Ovary (tissue), 9 donors: ENCODE results near the gene ELF3. TPM values are rescaled to one million over a fixed set of nuclear protein-coding genes. Genes with fewer than 3 reads are reported as not detected.
A peak's percentile ranks its signal among the peaks of the same experiment; 100 is the strongest.

Experiments used
- DNase-seq, 5 donors: peaks; one replicate each; pipeline ENCODE4 v3.0.0-alpha.2; 2019 to 2020
- H3K27ac ChIP-seq, 2 donors: fragments of 200-600 bp; one replicate each; pipeline versions ENCODE4 v1.5.1 to v1.8.0; 2019 to 2022
- H3K27me3 ChIP-seq: fragments of 200-600 bp; one replicate; pipeline ENCODE4 v1.8.0; 2022
- H3K36me3 ChIP-seq: fragments of 200-600 bp; sonication (generic); one replicate; pipeline ENCODE4 v1.5.1; 2019
- H3K4me1 ChIP-seq: one replicate; pipeline ENCODE4 v1.8.1; 2013; ENCODE audit warnings: mild to moderate bottlenecking, moderate library complexity; ENCODE audit not compliant: insufficient read depth
- H3K4me3 ChIP-seq: fragments of 200-600 bp; sonication (generic); one replicate; pipeline ENCODE4 v1.5.1; 2017
- H3K9me3 ChIP-seq, 2 donors: fragments of 200-600 bp in 1 of 2; sonication (generic) in 1 of 2; one replicate each; pipeline versions ENCODE4 v1.5.1 to v1.8.1; 2013 to 2019; ENCODE audit warnings: mild to moderate bottlenecking in 1 of 2, moderate library complexity in 1 of 2
- EP300 ChIP-seq: sonication (generic); formaldehyde crosslinking; IDR thresholded peaks from one replicate; pipeline ENCODE4 v1.6.1; 2017; ENCODE audit warnings: antibody characterized with exemption
- POLR2A ChIP-seq: fragments of 450-650 bp; IDR thresholded peaks from one replicate; pipeline ENCODE4 v1.6.1; 2017; ENCODE audit warnings: antibody characterized with exemption, mild to moderate bottlenecking, moderate library complexity
- WGBS, 3 donors: extraction: QIAGEN DNeasy Blood & Tissue Kit in 1 of 3; methylation state at CpG; one replicate each; pipeline versions ENCODE4 v1.1.5 to v1.1.7; 2013 to 2017; 5-methylcytosine and 5-hydroxymethylcytosine counted together
- intact Hi-C, 4 donors: fragments of 100-400 bp; cut with DNase I; formaldehyde crosslinking; loops; one replicate each; pipeline versions ENCODE4 v1.11.0 to v1.15.1; 2022 to 2023
- polyA plus RNA-seq, 2 donors: library from polyadenylated mRNA; stranded (reverse); fragments of 200-250 nt in 1 of 2; fragments of 350-450 nt in 1 of 2; fragmentation: Illumina TruSeq in 1 of 2; extraction: RNeasy Lipid Tissue Mini Kit (QIAGEN cat#74804) in 1 of 2; gene quantifications; one replicate each; pipeline ENCODE4 v1.2.3, GENCODE V29; 2013 to 2014
- total RNA-seq, 7 donors: library from RNA; depleted of rRNA in 2 of 7; stranded (reverse); fragments of >200 nt in 2 of 7; fragmentation: NEBNext Ultra II Directional in 3 of 7; extraction: Animal tissue kit (Norgen Biotek cat#: 25700) in 3 of 7; gene quantifications; one replicate each; pipeline versions ENCODE4 v1.1.0 to v1.2.4, GENCODE V29; 2016 to 2023
- TF ChIP-seq, protein P1 (sequence below), 3 donors: fragments of 450-650 bp in 2 of 3; fragments of 200-600 bp in 1 of 3; IDR thresholded peaks; one replicate each; pipeline versions ENCODE4 v1.5.1 to v1.8.0; 2016 to 2022; ENCODE audit warnings: antibody characterized with exemption in 3 of 3, mild to moderate bottlenecking in 1 of 3
- donor health status: DM: no; HTN: no; CAD: no; lungs with moderate emphysema.
- donor health status: DM: no; HTN: no; CAD: no.
- donor health status: Bipolar disorder and iron deficiency.
- donor health status: DM: yes; HTN: yes; CAD: no.
- donor health status: DM: no; HTN: no; CAD: no.
- donor health status: DM: yes; HTN: yes; CAD: no.

The ELF3 gene
- total and polyA plus RNA-seq, 9 donors: 0.05 to 1,154 (median 3.8) TPM

DNA sequence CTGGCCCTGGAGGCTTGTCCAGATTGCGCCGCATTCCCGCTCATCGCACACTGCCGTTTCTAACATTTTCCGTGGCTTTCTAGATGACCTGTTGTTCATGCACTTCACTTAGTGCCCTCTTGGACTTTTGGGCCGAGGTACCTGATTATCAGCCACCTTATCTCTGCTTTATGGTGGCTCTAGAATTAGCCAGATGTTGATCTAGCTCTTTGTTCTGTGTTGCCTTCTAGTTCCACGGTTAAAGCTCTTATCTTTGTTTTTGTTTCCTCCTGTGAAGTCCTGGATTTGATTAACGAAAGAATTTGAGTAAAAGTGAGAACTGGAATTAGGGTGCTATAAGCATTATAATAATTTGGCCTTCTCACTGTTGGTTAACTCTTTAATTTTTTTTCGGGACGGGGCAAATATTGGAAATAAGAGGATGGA is 27.0 kb upstream of the ELF3 start:
- peaks cover 3% of the 10 kb centered on the region for H3K4me1 ChIP-seq
- H3K9me3 ChIP-seq: no peaks in the 10 kb centered on the region
- peak overlapping the region; percentile 76 for H3K4me3 ChIP-seq
- H3K36me3 ChIP-seq: no peaks in the 10 kb centered on the region
- intact Hi-C loops: loop anchor here in 1 of 4 donors (5.0 kb wide), 1 partner anchor 86 kb away; no protein-coding TSS in a partner anchor
- no peaks in the 10 kb centered on the region for H3K27me3 ChIP-seq
- peak overlapping the region; percentile 76 to 92 for H3K27ac ChIP-seq
- TF ChIP-seq, protein P1, sequence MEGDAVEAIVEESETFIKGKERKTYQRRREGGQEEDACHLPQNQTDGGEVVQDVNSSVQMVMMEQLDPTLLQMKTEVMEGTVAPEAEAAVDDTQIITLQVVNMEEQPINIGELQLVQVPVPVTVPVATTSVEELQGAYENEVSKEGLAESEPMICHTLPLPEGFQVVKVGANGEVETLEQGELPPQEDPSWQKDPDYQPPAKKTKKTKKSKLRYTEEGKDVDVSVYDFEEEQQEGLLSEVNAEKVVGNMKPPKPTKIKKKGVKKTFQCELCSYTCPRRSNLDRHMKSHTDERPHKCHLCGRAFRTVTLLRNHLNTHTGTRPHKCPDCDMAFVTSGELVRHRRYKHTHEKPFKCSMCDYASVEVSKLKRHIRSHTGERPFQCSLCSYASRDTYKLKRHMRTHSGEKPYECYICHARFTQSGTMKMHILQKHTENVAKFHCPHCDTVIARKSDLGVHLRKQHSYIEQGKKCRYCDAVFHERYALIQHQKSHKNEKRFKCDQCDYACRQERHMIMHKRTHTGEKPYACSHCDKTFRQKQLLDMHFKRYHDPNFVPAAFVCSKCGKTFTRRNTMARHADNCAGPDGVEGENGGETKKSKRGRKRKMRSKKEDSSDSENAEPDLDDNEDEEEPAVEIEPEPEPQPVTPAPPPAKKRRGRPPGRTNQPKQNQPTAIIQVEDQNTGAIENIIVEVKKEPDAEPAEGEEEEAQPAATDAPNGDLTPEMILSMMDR (IDR thresholded peaks at IDR 0.05): no peak
- TF ChIP-seq POLR2A (no peak), EP300 (no peak)
- 2 to 4% (median 3%) methylated on average over 11 of the region's 11 CpGs for WGBS, 3 donors
- DNase-seq: no peak

DNA sequence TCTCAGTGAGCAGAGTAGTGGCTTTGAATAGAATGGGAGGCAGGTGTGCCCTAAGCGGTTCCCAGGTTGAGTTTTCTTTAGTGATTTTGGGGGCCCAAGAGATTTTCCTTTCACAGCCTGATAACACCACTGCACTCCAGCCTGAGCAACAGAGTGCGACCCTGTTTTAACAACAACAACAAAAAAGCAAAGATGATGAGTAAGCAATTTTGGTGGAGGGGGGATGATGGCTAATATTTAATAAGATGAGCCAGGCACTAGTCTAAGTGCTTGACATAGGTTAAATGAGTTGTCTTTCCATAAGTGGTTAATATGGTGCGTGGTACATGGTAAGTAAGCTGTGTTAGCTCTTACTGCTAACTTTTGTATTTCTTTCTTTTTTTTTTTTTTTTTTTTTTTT is 25.9 kb upstream of the ELF3 start:
- Histone ChIP-seq H3K4me3 (no peak overlapping the region), H3K9me3 (no peaks in the 10 kb centered on the region), H3K4me1 (peaks cover 3% of the 10 kb centered on the region), H3K27me3 (no peaks in the 10 kb centered on the region), H3K27ac (no peak overlapping the region), H3K36me3 (no peaks in the 10 kb centered on the region)
- no peak for DNase-seq
- intact Hi-C loops: loop anchor here in 1 of 4 donors (5.0 kb wide), 1 partner anchor 87 kb away; no protein-coding TSS in a partner anchor
- TF ChIP-seq POLR2A: no peak
- no peak for TF ChIP-seq EP300
- TF ChIP-seq, protein P1 (IDR thresholded peaks at IDR 0.05): no peak
- WGBS, 3 donors: 81 to 94% (median 87%) methylated on average over 3 of the region's 3 CpGs

DNA sequence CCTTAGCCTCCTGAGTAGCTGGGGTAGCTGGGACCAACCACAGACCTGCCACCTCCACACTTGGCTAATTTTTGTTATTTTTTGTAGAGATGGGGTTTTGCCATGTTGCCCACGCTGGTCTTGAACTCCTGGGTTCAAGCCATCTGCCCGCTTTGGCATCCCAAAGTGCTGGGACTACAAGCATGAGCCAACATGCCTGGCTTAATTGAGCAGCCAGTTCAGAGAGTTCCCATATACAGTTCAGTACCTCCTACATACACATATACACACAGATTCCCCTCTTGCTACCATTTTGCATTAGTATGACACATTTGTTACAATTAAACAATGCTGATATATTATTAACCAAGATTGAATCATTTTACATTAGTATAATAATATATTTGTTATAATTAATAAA is 25.0 kb upstream of the ELF3 start:
- WGBS, 3 donors: 71 to 93% (median 82%) methylated on average over 2 of the region's 2 CpGs
- no peak overlapping the region for H3K27ac ChIP-seq
- H3K4me3 ChIP-seq: no peak overlapping the region
- DNase-seq: no peak
- intact Hi-C loops: no loop called here
- TF ChIP-seq, protein P1 (IDR thresholded peaks at IDR 0.05): no peak
- TF ChIP-seq EP300: no peak
- no peak for TF ChIP-seq POLR2A
- no peaks in the 10 kb centered on the region for H3K36me3 ChIP-seq
- peaks cover 3% of the 10 kb centered on the region for H3K4me1 ChIP-seq
- no peaks in the 10 kb centered on the region for H3K27me3 ChIP-seq
- H3K9me3 ChIP-seq: no peaks in the 10 kb centered on the region

DNA sequence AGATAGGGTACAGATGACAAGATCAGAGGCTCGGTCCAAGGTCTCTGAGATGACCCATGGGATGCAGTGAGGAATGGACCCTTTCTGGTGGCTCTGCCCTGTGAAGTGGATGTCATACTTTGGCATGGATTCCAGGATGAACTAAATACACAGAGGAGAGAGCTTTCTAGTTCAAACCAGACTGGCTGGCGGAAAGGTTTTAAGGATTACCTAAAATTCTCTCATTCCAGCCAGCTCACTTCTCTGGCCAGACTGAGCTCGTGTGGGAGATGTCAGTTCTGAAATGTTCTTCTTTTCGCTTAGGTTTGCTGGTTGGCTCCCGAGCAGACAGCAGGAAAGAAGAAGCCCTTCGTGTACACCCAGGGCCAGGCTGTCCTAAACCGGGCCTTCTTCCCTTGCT is 21.8 kb upstream of the ELF3 start:
- Histone ChIP-seq H3K36me3 (no peaks in the 10 kb centered on the region), H3K27ac (no peak overlapping the region), H3K27me3 (no peaks in the 10 kb centered on the region), H3K9me3 (no peaks in the 10 kb centered on the region), H3K4me1 (peaks cover 3% of the 10 kb centered on the region), H3K4me3 (no peak overlapping the region)
- intact Hi-C loops: no loop called here
- TF ChIP-seq EP300: no peak
- TF ChIP-seq POLR2A: no peak
- TF ChIP-seq, protein P1 (IDR thresholded peaks at IDR 0.05): no peak
- no peak for DNase-seq
- 64 to 82% (median 69%) methylated on average over 7 of the region's 7 CpGs for WGBS, 3 donors
